Measurements from ENCODE around the gene ZBTB43.
"Not testable (repeated sequence)": the region's sequence is repeated elsewhere in the genome, so short reads cannot be mapped to it uniquely, and the experiment has no call there.

The ZBTB43 gene

GRCh38 chr9:126802318-126803059 lies 2.4 kb upstream of the ZBTB43 start:
- TF ChIP-seq CTCF (conservative IDR thresholded peaks at IDR 0.05; ENCODE audit: low read depth, low read length), result no peak
- DNase-seq (ENCODE audit: low read depth), result no peak
- H3K4me3 ChIP-seq (ENCODE audit: low read length), result no peak overlapping the region

GRCh38 chr9:126804198-126804695 lies 593 bp upstream of the ZBTB43 start:
- no peak for DNase-seq (ENCODE audit: low read depth)
- no peak for TF ChIP-seq CTCF (conservative IDR thresholded peaks at IDR 0.05; ENCODE audit: low read depth, low read length)
- H3K4me3 ChIP-seq (ENCODE audit: low read length), result peak overlapping the region; percentile 92

- TF ChIP-seq CTCF (conservative IDR thresholded peaks at IDR 0.05; ENCODE audit: low read depth, low read length), result no peak
- DNase-seq (ENCODE audit: low read depth), result no peak
- H3K4me3 ChIP-seq (ENCODE audit: low read length), result peak overlapping the region; percentile 92
Measured at GRCh38 chr9:126805554-126806262, 868 bp downstream of the ZBTB43 start.

- DNase-seq (ENCODE audit: low read depth), result no peak
- H3K4me3 ChIP-seq (ENCODE audit: low read length), result peak overlapping the region; percentile 92
- TF ChIP-seq CTCF (conservative IDR thresholded peaks at IDR 0.05; ENCODE audit: low read depth, low read length), result no peak
Measured at GRCh38 chr9:126806336-126806735, 1.5 kb downstream of the ZBTB43 start.

- TF ChIP-seq CTCF (conservative IDR thresholded peaks at IDR 0.05; ENCODE audit: low read depth, low read length), result no peak
- no peak for DNase-seq (ENCODE audit: low read depth)
- H3K4me3 ChIP-seq (ENCODE audit: low read length), result no peak overlapping the region
Measured at GRCh38 chr9:126809068-126809467, 4.2 kb downstream of the ZBTB43 start.

- DNase-seq (ENCODE audit: low read depth); H3K4me3 ChIP-seq (ENCODE audit: low read length): not testable (repeated sequence)
Measured at GRCh38 chr9:126810221-126810620, 5.4 kb downstream of the ZBTB43 start.

GRCh38 chr9:126813072-126813471 lies 8.2 kb downstream of the ZBTB43 start:
- H3K4me3 ChIP-seq (ENCODE audit: low read length), result no peak overlapping the region
- TF ChIP-seq CTCF (conservative IDR thresholded peaks at IDR 0.05; ENCODE audit: low read depth, low read length), result no peak
- DNase-seq (ENCODE audit: low read depth), result no peak

Data from retinal pigment epithelial cell (primary cell).